GM12864 (cell line): Measurements from ENCODE around the gene PTTG1.

ENCODE experiments used
- DNase-seq: peaks from one replicate; pipeline ENCODE4 v3.0.0-alpha.2; 2011; ENCODE audit warnings: low read depth
- H3K4me3 ChIP-seq: 2 replicates; pipeline ENCODE4 v1.5.1; 2011; ENCODE audit warnings: mild to moderate bottlenecking, low read depth, low read length, control low read depth
- TF ChIP-seq, protein P1 (sequence below): IDR thresholded peaks from 2 replicates; pipeline ENCODE4 v1.5.1; 2011; ENCODE audit warnings: low read depth, mild to moderate bottlenecking, moderate library complexity, low read length, control low read depth, inconsistent platforms; ENCODE audit errors: missing control alignments

PTTG1 gene

DNA sequence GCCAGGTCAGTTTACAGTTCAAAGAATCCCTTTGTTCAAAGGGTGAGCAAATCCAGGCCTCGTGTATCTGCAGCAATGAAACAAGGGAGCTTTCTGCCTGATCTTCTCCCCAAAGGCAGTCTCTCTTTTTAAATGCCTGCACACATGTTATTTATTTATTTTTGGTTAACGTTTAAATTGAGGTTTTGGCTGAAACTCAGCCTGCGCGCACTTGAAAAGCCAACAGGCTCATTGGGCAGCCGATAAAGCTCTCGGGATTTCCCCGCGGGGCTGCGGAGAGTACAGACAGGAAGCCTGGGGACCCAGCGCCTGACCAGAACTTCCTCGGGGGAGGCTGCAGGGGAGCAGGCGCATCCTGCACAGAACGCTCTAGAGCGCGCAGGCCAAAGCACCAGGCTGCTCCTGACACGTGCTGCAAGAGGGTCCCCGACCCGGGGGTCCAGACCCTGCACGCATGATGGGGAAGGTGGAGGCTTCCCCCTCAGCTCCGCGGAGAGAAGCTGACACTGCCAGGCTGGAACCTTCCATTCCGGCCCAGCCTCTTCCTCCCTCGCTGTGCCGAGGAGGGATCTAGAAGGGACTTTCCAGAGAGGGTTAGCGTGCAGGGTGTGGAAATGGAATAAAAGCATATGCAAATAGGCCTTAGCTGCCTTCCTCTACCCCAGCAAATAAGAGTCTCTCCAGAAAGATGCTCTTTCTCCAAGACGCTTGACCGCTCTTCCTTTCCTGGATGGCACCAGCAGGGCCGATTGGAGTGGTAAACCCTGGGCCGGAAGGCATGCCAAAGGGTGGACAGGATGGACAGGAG lies 46.1 kb downstream of the PTTG1 start:
- TF ChIP-seq, protein P1, sequence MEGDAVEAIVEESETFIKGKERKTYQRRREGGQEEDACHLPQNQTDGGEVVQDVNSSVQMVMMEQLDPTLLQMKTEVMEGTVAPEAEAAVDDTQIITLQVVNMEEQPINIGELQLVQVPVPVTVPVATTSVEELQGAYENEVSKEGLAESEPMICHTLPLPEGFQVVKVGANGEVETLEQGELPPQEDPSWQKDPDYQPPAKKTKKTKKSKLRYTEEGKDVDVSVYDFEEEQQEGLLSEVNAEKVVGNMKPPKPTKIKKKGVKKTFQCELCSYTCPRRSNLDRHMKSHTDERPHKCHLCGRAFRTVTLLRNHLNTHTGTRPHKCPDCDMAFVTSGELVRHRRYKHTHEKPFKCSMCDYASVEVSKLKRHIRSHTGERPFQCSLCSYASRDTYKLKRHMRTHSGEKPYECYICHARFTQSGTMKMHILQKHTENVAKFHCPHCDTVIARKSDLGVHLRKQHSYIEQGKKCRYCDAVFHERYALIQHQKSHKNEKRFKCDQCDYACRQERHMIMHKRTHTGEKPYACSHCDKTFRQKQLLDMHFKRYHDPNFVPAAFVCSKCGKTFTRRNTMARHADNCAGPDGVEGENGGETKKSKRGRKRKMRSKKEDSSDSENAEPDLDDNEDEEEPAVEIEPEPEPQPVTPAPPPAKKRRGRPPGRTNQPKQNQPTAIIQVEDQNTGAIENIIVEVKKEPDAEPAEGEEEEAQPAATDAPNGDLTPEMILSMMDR, result no peak
- DNase-seq, result peak; percentile 88
- H3K4me3 ChIP-seq, result peak overlapping the region; percentile 69

DNA sequence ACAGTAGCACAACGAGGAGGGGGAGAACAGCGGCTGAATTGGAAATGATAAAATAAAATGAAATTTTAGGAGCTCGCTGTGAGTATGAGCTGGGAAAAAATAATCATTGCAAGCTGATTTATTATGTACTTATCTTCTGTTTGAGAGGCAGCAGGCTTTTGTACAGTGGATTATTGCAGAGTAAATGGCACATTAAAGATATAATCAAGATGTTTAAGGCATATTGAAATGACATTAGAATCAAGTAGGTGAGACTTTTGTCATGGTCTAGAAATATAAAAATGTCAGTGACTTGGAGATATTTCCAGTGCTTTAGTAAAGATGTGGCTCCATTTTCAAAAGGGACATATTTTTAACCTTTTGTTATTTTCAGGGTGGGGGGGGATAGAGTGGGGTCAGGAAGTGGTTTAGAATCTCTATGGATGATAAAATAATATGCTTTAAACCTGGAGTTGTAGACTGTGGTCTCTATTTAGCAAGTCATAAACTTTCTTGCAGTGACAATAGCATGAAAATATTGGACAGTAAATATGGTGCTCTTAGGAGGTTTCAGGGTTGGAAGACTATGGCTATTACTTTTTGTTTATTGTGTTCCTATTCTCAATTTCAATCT lies 46.8 kb downstream of the PTTG1 start:
- TF ChIP-seq, protein P1, result no peak
- DNase-seq, result no peak
- H3K4me3 ChIP-seq, result peak overlapping the region; percentile 69

DNA sequence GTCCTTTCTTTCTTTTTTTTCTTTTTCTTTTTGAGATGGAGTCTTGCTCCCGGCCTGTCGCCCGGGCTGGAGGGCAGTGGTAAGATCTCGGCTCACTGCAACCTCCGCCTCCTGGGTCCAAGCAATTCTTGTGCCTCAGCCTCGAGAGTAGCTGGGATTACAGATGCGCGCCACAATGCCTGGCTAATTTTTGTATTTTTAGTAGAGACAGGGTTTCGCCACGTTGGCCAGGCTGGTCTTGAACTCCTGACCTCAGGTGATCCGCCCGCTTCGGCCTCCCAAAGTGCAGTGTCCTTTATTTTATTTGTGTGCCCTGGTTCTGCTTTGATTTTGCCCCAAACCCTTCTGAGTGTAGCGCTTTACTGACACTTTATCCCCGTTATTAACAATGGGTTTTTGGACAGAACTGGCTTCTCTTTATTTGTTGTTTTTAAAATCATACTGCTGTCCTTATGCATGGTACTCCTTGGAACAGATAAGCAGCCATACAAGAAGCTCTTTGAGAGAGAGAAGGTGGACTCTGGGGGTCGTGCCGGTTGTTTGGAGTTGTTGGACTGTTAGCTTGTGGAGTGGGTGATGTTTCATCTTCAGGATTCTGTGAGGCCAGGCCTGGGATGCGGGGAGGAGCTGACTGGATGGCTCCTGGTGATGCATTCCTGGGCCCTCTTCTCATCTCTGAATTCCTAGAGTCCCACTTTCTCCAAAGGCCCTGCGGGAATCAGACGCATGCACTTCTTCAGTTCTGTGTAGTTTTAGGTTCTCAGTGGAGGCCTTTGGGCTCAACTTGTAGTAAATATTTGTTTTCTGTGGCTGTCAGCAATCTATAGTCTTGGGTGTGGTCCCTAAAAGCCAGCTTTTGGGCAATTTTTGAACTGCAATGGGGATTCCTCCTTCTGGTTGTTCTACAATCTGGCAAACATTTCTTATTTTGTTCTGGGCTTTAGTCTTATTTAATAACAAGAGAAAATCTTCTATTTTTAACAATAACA lies 47.8 kb downstream of the PTTG1 start:
- H3K4me3 ChIP-seq, result peak overlapping the region; percentile 69
- DNase-seq, result no peak
- TF ChIP-seq, protein P1, result no peak

DNA sequence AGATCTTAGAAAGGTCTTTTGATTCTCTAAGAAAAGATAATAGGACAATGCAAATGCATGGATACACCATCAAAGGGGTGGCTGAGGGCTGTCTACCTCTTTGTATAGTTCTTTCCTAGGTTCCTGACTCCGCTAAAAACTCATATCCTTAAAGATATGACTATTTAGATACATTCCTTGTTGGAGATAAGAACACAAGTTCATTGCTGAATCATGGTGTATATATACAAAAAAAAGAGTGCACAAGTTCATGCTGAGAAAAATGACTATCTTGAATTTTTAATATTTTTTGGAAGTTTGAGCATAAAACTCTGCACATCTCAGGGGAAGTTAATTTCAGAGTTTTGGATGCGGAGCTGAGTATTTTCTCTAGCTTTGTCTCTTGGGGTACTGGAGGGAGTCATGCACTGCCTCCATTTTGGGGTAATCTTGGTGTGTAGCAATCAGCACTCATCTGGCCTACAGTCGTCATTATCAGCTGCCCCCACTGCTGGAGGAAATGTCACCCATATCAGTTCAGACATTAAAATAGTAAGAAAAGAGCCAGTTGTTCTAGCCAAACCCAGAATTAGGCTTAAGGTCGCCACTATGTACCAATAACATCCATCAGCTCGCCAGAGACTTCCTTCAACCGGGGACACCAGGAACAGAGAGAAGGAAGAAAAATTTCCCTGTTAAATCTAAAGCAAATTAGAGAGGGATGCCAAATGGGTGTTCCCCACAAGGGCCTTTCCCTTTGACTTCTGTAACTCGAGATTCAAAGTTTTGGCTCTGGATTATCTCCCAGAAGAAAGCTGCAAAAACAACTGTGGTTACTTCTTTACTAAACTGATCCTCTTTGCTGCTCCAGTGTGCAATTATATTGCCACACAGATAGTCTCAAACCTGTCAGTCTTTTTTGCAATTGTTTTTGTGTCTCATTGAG lies 49.0 kb downstream of the PTTG1 start:
- TF ChIP-seq, protein P1, result no peak
- H3K4me3 ChIP-seq, result peak overlapping the region; percentile 69

DNA sequence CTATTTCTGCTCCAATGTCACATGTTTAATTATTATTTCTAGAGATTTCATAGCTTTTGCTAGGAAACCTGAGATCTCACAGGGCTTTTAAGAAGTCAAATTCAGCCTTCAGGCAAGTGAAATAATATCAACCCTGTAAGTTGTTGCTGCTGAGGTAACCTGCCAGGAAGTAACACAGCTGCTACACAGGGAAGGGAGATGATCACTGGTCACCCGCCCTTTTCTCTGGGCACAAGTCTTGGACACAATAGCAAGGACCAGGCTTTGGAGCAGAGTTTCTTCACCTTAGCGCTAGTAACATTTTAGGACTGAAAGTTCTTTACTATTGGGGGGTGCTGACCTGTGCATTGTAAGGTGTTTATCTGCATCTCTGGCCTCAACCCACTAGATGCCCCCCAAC lies 50.1 kb downstream of the PTTG1 start:
- peak overlapping the region; percentile 69 for H3K4me3 ChIP-seq
- DNase-seq, result no peak
- TF ChIP-seq, protein P1, result no peak

More for the DNA sequence above, 49.0 kb downstream of the PTTG1 start:
- DNase-seq, result no peak

DNA sequence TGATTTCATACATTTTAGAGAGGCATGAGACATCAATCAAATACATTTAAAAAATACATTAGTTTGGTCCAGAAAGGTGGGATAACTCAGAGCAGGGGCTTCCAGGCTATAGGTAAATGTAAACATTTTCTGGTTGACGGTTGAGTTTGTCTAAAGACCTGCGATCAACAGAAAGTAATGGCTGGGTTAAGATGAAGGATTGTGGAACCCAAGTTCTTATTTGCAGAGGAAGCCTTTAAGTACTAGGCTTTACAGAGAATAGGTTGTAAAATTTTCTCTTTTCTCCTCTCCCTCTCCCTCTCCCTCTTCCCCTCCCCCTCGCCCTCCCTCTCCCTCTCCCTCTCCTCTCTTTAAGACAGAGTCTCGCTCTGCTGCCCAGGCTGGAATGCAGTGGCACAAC lies 50.8 kb downstream of the PTTG1 start:
- no peak for DNase-seq
- TF ChIP-seq, protein P1, result no peak
- no peak overlapping the region; the same call in 1 of the 2 replicates for H3K4me3 ChIP-seq
